T1000 (cell line): ENCODE measurements around the gene MTSS2.

Source experiments
- DNase-seq: peaks from one replicate; lab custom pipeline; 2025; ENCODE audit warnings: mixed read lengths; lab: John Stamatoyannopoulos, UW

The MTSS2 gene

GRCh38 chr16:70687102-70687511 is 1.3 kb upstream of the MTSS2 start:
- no peak for DNase-seq

DNA sequence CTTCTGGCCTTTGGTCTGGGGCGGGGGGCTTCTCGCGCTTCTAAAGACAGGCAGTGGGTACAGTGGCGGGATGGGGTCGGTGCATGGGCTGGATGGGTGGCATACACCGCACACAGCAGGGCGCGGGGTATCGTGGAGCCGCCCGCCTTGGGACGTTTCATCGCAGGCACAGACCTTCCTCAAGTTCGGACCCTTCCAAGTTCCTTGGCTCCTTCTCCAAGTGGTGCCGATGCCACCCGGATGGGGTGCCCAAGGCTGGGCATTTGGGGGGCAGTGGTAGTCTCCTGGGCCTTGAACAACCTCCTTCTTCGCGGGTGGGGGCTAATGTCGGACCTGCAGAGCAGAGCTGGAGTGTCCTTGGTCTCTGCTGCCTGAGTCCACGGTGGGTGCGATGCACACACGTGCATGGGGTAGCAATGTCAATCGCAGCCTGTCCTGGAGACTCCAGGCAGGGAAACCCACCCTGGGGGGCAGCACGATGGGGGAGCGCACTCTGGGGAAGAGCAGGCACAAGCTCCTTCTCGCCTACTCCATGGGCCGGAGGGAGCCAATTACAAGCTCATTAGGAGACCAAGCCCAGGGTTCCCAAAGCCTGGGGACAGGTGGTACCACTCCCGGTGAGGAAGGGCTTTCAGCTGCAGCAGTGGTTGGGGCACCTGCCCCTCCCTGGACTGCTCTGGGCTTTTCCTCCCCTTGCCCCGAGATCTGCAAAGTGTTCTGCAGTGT is 686 bp upstream of the MTSS2 start:
- DNase-seq, result no peak

- no peak for DNase-seq
Measured at GRCh38 chr16:70685061-70685937, 554 bp downstream of the MTSS2 start.

DNA sequence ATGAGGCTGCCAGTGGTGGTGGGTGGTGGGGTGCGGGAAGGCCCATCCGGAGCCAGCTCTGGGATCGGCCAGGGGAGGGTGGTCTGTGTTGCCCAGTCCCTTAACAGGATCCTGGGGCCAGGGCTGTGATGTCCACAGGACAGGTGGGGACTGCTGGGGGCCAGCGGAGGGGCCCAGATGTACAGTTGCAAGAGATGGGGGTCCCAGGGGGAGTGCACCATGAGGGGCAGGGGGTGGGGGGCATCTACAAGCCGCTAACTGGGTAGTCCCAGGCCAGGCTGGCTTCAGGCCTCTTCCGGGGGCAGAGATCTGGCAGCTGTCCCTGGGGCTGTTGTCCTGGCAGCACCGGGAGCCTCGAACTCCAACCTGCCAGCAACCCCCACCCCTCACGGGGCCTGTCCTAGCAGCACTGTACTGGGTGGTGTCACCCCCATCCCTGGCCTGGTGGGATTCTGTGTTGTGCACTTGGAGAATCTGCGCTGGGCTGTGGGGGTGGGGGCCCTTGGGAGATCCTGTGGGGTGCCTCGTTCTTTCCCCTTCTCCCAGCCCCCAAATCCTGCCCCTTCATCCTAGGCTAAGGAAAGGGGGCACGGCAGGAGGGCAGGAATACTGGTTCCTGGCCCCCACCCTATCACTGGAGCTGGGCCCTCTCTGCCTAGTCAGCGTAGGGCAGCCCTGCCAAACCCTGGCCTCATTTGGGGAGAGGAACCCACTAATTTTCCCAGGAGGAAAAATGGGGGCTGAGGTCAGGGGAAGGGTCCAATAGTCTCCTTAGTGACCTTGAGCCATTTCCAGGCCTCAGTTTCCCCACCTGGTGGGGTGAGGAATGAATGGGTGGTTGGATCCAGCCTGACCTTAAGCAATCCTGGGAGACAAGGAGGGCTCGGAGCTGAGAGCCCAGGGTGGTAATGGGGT is 1.4 kb downstream of the MTSS2 start:
- no peak for DNase-seq

- no peak for DNase-seq
Measured at GRCh38 chr16:70683146-70683944, 2.5 kb downstream of the MTSS2 start.

- no peak for DNase-seq
Measured at GRCh38 chr16:70682239-70683145, 3.4 kb downstream of the MTSS2 start.

DNA sequence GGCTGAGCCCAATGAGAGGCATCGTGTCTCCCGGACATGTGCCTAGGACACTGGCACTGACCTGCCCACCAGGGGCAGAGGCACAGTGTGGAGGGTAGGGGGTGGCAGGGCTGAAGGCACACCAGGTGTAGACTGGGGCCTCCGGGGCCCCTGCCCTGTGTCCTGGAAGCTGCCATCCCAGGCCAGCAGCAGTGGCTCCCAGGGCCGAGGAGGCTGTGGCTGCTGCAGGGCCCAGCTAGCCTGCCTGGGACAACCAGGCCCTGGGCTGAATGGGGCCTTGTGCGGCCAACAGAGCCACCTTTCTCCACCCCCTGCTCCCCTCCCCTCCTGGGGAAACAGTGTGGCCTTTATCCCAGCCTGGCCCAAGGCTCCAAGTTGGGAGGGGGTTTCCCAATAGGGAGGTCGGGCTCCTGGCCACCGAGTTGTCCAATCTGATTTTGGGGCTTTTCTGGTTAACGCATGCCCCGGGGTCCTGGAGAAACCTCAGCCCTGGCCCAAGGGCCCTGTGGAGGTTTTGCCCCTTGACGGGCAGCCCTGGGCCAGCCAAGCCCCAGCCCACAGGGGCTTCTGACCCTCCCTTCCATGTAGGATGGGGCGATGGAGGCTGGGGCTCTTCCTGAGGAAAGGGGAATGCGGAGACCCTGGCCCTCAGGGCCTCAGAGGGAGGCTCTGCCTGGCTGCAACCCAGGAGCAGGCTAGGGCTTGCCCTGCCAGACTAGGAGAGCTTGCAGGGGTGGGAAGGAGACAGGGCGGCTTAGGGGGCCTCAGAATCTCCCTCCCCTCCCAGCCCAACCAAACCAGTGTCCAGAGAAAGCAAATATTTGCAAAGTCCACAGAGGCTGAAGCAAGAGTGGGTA is 4.2 kb downstream of the MTSS2 start:
- DNase-seq, result no peak

DNA sequence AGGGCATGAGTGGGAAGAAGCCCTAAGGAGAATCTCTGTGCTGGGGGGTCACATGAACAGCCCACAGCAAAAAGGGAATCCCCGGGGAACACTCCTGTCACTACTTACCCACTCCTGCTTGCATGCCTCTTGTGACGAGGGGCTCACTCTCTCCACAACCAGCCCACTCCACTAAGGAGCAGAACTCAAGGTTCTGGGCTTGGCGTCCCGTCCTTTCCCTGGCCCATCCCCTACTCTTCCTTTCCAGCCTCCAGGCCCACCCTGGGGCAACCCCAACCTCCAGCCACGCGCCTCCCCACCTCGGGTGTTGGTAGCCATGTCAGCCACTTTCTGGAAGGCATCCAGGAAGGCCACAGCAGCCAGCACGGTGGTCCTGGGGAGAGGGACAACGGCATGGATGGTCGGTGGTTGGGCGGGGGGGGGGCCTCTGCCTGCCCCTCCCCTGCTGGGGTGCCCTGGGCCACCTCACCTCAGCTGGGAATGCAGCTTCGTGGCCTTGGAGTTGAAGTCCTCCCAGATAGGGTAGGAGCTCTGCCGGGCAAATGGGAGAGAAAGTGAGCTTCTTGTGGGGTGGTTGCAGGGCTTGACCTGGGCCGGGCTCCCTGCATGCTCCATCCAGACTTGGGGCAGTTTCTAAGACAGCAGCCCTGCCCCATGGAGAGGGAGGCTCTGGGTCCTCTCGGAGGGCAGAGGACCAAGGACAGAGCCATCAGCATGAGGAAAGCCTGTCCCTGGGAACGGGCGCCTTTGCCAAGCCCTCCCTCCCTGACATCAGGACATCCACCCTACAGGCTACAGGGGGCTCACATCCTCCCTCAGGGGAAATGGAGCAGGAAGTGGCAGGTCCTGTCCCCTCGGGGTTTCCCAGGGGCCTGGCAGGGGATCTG is 5.1 kb downstream of the MTSS2 start:
- DNase-seq, result no peak

GRCh38 chr16:70679671-70680494 is 6.0 kb downstream of the MTSS2 start:
- no peak for DNase-seq

- DNase-seq, result no peak
Measured at GRCh38 chr16:70678898-70679670, 6.8 kb downstream of the MTSS2 start.

- no peak for DNase-seq
Measured at GRCh38 chr16:70678121-70678897, 7.5 kb downstream of the MTSS2 start.

- DNase-seq, result no peak
Measured at GRCh38 chr16:70677499-70678120, 8.2 kb downstream of the MTSS2 start.

DNA sequence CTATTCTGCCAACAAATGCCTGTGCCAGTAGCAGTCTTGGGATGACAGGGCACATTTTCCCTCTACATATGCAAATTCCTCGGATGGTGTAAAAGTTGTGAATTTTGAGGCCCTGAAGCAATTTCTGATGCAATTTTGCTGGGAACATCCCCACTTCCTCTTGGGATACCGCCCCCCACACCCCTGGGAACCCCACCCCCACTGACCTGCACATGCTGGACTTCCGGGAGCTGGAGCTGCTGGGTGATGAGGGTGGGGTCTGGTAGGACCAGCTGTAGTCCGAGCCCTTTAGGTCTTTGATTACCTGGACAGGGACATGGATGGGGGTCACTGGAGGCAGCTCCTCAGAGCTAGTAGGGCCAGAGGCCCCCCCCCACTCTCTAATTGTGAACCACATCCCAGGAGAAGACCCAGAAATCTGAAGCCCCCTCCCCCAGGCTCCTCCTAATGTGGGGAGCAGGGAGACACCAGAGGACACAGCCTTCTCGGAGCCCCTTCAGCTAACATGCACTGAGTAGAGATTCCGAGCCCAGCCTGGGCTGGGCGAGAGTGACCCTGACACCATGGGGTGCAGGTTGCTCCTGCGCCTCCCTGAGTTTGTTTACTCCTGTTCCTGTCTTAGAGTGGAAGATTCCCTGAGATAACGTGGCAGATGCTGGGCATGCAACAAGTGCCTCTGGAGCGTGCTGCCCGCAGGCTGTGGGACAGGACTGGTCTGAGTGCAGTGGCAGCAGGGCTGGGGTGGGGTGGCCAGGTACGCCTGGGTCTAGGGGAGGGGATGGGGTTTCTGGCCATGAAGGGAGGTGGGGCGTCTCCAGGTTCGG is 9.0 kb downstream of the MTSS2 start:
- no peak for DNase-seq

GRCh38 chr16:70675851-70676513 is 9.9 kb downstream of the MTSS2 start:
- DNase-seq, result no peak
